GM12865 (cell line): ENCODE results near the gene GSTO1.
"Not testable (repeated sequence)": the region's sequence is repeated elsewhere in the genome, so short reads cannot be mapped to it uniquely, and the experiment has no call there.

Experiments
- DNase-seq: peaks from one replicate; pipeline ENCODE4 v3.0.0; 2010; ENCODE audit warnings: low read depth
- H3K4me3 ChIP-seq: 2 replicates; pipeline ENCODE4 v1.5.1; 2011; ENCODE audit warnings: mild to moderate bottlenecking, low read depth, low read length, control low read depth
- TF ChIP-seq, protein P1 (sequence below): IDR thresholded peaks from 2 replicates; pipeline ENCODE4 v1.5.1; 2011; ENCODE audit warnings: low read length, control low read depth, low read depth, inconsistent platforms; ENCODE audit not compliant: insufficient read depth; ENCODE audit errors: missing control alignments

Gene GSTO1

GRCh38 chr10:104247513-104248146 lies 7.1 kb upstream of the GSTO1 start:
- no peak for DNase-seq
- TF ChIP-seq, protein P1, sequence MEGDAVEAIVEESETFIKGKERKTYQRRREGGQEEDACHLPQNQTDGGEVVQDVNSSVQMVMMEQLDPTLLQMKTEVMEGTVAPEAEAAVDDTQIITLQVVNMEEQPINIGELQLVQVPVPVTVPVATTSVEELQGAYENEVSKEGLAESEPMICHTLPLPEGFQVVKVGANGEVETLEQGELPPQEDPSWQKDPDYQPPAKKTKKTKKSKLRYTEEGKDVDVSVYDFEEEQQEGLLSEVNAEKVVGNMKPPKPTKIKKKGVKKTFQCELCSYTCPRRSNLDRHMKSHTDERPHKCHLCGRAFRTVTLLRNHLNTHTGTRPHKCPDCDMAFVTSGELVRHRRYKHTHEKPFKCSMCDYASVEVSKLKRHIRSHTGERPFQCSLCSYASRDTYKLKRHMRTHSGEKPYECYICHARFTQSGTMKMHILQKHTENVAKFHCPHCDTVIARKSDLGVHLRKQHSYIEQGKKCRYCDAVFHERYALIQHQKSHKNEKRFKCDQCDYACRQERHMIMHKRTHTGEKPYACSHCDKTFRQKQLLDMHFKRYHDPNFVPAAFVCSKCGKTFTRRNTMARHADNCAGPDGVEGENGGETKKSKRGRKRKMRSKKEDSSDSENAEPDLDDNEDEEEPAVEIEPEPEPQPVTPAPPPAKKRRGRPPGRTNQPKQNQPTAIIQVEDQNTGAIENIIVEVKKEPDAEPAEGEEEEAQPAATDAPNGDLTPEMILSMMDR, result no peak
- H3K4me3 ChIP-seq, result no peak overlapping the region

DNA sequence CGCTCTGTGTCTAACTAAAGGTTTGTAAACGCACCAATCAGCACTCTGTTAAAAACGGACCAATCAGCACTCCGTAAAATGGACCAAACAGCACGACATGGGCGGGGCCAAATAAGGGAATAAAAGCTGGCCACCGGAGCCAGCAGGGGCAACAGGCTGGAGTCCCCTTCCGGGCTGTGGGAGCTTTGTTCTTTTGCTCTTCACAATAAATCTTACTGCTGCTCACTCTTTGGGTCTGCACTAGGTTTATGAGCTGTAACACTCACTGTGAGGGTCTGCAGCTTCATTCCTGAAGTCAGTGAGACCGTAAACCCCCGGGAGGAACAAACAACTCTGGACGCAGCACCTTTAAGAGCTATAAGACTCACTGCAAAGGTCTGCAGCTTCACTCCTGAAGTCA lies 5.8 kb upstream of the GSTO1 start:
- not testable (repeated sequence) for H3K4me3 ChIP-seq, DNase-seq

DNA sequence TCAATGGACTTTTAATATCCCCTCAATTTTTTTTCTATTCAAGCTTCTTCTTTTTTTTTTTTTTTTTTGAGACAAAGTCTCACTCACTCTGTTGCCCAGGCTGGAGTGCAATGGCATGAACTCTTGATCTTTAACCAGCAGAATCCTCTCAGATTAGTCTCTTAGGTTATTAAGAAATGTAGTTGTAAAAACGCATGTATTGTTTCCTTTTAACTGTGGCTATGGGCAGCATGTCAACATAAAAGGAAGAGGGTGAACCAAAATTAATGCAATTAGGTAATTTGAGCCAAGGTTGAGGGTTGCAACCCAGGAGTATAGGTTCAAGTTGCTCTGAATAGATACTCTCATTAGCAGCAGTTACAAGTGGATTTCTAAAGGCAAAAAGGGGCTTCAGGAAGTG lies 4.3 kb upstream of the GSTO1 start:
- H3K4me3 ChIP-seq, result no peak overlapping the region
- DNase-seq, result no peak
- TF ChIP-seq, protein P1, result no peak

DNA sequence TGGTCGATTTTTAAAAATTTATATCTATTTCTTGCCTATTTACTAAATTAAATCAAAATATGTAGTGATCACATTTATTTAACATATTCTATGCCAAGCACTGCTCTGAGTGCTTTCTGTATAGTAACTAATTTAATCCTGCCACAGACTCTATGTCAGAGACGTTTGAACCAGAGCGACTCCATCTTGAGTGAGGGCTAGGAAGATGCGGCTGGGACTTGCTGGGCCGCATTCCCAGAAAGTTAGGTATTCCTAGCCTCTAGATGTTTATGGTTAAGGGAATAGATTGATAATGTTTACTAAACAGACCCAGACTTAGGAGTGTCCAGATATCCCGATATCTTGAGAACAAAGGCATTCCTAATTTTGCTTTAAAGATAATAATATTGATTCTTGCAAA lies 3.2 kb upstream of the GSTO1 start:
- TF ChIP-seq, protein P1, result no peak
- no peak overlapping the region for H3K4me3 ChIP-seq
- no peak for DNase-seq

DNA sequence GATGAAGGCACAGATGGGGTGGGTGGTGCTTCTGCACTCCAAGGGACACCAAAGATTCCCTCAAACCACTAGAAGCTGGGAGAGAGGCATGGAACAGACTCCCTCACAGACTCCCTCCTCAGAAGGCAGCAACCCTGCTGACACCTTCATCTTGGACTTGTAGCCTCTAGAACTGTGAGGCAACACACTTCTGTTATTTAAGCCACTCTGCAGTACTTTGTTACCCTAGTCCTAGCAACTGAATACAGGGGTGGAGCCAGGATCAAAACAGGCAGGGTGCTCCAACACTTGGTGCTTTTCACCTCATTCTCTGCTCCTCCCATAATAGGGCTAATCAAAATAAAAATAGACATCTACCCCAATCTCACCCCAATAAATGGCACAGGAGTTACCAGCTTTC lies 2.3 kb upstream of the GSTO1 start:
- no peak overlapping the region for H3K4me3 ChIP-seq
- no peak for DNase-seq
- TF ChIP-seq, protein P1, result no peak

- H3K4me3 ChIP-seq, result no peak overlapping the region
- no peak for DNase-seq
- TF ChIP-seq, protein P1, result no peak
These were observed 1.6 kb upstream of the GSTO1 start for GRCh38 chr10:104253106-104253505.

DNA sequence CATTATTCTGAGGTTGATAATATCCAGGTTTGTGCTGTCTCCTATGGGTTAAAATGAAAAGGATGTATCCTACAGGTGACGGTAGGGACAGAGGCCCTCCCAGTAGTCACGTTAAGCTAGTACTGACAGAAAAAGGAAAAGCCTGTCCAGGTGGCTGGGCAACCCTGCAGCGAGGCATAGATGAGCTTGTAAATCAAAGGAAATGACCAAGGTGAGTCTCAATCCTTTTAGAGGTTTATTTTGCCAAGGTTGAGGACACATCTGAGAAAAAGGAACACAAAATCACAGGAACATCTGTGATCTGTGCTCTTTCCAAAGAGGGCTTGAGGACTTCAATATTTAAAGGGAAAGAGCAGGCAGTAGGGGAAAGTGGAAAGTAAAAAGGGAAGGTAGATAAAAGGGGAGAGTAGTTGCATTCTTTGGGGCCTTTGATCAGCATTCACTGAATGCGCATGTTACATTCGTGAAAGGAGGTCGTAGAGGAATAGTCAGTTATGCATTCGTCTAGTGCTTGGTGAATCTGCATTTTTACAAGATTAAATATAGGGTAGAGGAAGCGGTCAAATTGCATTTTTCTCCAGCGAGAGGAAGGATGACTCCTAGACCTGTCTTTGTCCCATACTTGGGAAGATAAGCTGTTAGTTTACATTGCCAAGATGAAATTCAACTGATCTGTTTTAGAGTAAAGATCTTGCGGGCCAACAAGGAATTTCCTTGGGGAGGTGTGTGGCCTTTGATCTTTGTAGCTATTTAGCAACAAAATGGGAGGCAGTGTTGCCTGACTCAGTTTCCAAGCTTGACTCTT lies 884 bp upstream of the GSTO1 start:
- peak overlapping the region; percentile 98 for H3K4me3 ChIP-seq
- TF ChIP-seq, protein P1, result no peak
- DNase-seq, result no peak
